BLaER1 (cell line): ENCODE measurements around the gene RAD51C.
"Not testable (repeated sequence)": the region's sequence is repeated elsewhere in the genome, so short reads cannot be mapped to it uniquely, and the experiment has no call there.

Source experiments
- H3K27ac ChIP-seq: shearing (Covaris generic); formaldehyde crosslinking; 2 replicates; pipeline ENCODE4 v1.8.1; 2022
- H3K27me3 ChIP-seq: shearing (Covaris generic); formaldehyde crosslinking; 2 replicates; pipeline ENCODE4 v1.8.1; 2022
- H3K36me3 ChIP-seq: shearing (Covaris generic); formaldehyde crosslinking; 2 replicates; pipeline ENCODE4 v1.8.1; 2022
- H3K4me1 ChIP-seq: shearing (Covaris generic); formaldehyde crosslinking; 2 replicates; pipeline ENCODE4 v1.8.1; 2022
- H3K4me2 ChIP-seq: shearing (Covaris generic); formaldehyde crosslinking; 2 replicates; pipeline ENCODE4 v1.8.1; 2022
- H3K4me3 ChIP-seq: shearing (Covaris generic); formaldehyde crosslinking; 2 replicates; pipeline ENCODE4 v1.8.1; 2022
- H3K9ac ChIP-seq: shearing (Covaris generic); formaldehyde crosslinking; 2 replicates; pipeline ENCODE4 v1.8.1; 2022
- H3K9me3 ChIP-seq: shearing (Covaris generic); formaldehyde crosslinking; 2 replicates; pipeline ENCODE4 v1.8.1; 2022
- H4K20me1 ChIP-seq: shearing (Covaris generic); formaldehyde crosslinking; 2 replicates; pipeline ENCODE4 v1.8.1; 2022
- Cebpa-rat ChIP-seq: shearing (Covaris generic); IDR thresholded peaks from 2 replicates; pipeline ENCODE4 v1.8.1; 2022

RAD51C gene

DNA sequence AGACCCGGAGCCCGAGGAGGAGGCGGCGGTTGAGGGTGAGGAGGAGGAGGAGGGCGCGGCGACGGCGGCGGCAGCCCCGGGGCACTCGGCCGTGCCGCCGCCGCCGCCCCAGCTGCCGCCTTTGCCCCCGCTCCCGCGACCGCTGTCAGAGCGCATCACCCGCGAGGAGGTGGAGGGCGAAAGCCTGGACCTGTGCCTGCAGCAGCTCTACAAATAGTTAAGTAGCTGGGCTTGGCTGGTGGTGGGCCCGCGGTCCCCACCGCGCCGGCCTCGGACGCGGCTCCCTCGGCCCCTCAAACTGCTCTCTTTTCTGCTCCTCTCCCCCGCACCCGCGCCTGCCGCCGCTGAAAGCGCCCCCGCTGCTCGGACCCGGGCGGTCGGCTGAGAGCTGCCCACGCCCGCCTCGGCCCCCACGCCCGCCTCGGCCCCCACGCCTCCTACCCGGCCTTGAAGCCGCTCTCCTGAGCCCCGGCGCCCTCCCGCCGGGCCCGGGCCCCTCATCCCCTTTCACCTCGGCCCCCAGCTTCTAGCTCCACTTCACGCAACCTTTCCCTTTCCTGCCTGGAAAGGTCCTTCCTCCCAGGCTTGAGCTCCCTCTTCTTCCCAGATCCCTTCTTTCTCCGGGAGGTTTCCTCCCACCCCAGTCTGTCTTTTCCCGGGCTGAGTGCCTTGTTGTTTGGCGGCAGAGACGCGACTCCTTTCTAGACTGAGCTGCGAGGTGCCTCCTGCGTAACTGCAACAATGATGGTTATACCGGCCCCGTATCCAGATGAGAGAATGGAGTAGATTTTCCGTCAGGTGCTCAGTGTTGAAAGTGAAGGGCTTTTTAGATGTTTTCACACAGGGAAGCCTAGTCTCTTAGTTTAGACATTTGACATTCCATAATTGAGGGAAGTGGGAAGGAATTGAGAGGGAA lies 64.1 kb downstream of the RAD51C start:
- H4K20me1 ChIP-seq: peaks cover 19% of the 10 kb centered on the region
- TF ChIP-seq Cebpa-rat: no peak

DNA sequence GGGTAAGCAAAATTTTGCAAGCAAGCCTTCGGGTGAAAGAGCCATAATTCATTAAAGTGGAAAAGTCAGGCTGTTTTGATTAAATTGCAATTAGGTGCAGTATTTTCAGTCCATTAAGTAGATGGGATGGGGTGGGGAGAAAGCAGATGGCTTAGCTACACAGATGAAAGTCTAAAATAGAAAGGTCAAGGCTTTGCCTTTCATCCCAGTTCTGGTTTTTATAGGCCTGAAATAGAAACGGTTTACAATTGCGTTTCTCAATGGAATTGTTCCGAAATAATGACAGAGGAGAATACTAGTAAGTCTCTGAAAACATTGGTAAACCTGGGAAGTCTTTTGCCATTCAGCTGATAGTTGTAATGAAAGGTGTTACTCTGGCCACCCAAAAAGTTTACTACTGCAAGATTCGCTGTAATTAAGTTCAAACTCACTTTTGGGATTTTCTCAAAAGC lies 64.8 kb downstream of the RAD51C start:
- H3K4me2 ChIP-seq: peak overlapping the region; percentile 90
- no peak for TF ChIP-seq Cebpa-rat
- H4K20me1 ChIP-seq: peaks cover 19% of the 10 kb centered on the region
- no peaks in the 10 kb centered on the region for H3K36me3 ChIP-seq
- H3K4me1 ChIP-seq: peaks cover 16% of the 10 kb centered on the region
- peak overlapping the region; percentile 87 for H3K4me3 ChIP-seq
- peaks cover 21% of the 10 kb centered on the region; the same call in 1 of the 2 replicates for H3K27me3 ChIP-seq
- peak overlapping the region; percentile 76 for H3K9ac ChIP-seq
- H3K9me3 ChIP-seq: no peaks in the 10 kb centered on the region
- H3K27ac ChIP-seq: no peak overlapping the region

More for the DNA sequence above, 64.1 kb downstream of the RAD51C start:
- peak overlapping the region; percentile 55 for H3K27ac ChIP-seq
- no peaks in the 10 kb centered on the region for H3K9me3 ChIP-seq
- H3K36me3 ChIP-seq: no peaks in the 10 kb centered on the region
- H3K4me2 ChIP-seq: peak overlapping the region; percentile 90
- H3K27me3 ChIP-seq: peaks cover 21% of the 10 kb centered on the region; the same call in 1 of the 2 replicates
- H3K9ac ChIP-seq: peak overlapping the region; percentile 76
- peak overlapping the region; percentile 87 for H3K4me3 ChIP-seq
- peaks cover 16% of the 10 kb centered on the region for H3K4me1 ChIP-seq

DNA sequence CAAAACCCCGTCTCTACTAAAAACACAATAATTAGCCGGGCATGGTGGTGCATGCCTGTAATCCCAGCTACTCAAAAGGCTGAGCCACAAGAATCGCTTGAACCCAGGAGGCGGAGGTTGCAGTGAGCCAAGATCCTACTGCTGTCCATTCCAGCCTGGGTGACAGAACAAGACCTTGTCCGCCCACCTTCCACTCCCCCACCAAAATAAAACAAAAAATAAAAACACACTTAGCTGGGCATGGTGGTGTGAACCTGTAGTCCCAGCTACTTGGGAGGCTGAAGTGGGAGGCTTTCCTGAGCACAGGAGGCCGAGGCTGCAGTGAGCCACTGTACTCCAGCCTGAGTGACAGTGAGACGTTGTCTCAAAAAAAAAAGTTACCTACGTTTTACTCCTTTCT lies 66.5 kb downstream of the RAD51C start:
- Histone ChIP-seq H3K4me2 (no peak overlapping the region), H3K9ac (no peak overlapping the region), H3K4me1 (peaks cover 16% of the 10 kb centered on the region), H4K20me1 (peaks cover 19% of the 10 kb centered on the region), H3K36me3 (no peaks in the 10 kb centered on the region), H3K27me3 (peaks cover 21% of the 10 kb centered on the region; the same call in 1 of the 2 replicates), H3K27ac (no peak overlapping the region), H3K9me3 (no peaks in the 10 kb centered on the region), H3K4me3 (no peak overlapping the region)
- no peak for TF ChIP-seq Cebpa-rat

DNA sequence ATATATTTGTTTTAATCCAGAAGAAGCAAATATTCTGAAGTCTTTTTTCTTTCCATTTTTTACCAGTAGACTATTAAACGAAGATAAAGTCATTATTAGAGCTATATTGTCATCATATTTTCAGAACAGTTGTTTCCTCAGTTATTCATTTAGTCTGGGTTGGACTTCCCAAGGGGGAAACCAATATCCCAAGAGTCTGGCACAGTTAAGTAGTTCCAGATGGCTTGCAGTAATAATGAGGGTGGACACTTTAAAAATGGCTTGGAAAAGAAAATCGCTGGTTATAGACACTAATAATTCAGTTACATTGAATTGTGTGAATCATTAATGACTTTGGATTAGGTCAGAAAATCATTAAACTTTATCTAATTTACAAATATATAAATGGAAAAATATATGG lies 67.1 kb downstream of the RAD51C start:
- no peak overlapping the region for H3K9ac ChIP-seq
- H3K4me1 ChIP-seq: peaks cover 19% of the 10 kb centered on the region
- H3K36me3 ChIP-seq: no peaks in the 10 kb centered on the region
- peaks cover 21% of the 10 kb centered on the region; the same call in 1 of the 2 replicates for H3K27me3 ChIP-seq
- no peak overlapping the region for H3K27ac ChIP-seq
- TF ChIP-seq Cebpa-rat: no peak
- no peaks in the 10 kb centered on the region for H3K9me3 ChIP-seq
- H3K4me3 ChIP-seq: no peak overlapping the region
- H4K20me1 ChIP-seq: peaks cover 19% of the 10 kb centered on the region
- no peak overlapping the region for H3K4me2 ChIP-seq

DNA sequence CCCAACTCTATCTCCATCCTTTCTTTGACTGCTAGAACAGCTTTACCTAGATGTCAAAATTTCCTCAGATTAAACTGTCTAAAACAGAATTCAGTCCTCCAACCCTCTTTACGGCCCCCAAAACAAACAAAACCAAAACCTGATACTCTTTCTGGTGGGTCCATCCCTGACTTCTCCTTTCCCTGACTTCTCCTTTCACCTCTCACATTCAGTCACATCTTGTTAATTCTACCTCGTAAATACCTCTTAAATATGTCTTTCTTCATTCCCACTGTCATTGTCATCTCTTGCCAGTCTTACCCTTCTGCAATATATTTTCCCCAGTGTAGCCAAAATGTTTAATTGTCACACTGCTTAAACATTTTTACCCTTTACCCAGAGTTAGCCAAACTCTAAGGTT lies 67.8 kb downstream of the RAD51C start:
- Histone ChIP-seq H3K9ac (no peak overlapping the region), H3K4me1 (peaks cover 22% of the 10 kb centered on the region), H3K36me3 (no peaks in the 10 kb centered on the region), H3K9me3 (no peaks in the 10 kb centered on the region), H3K27me3 (peaks cover 21% of the 10 kb centered on the region; the same call in 1 of the 2 replicates), H3K4me3 (no peak overlapping the region), H4K20me1 (peaks cover 19% of the 10 kb centered on the region), H3K4me2 (no peak overlapping the region), H3K27ac (no peak overlapping the region)
- TF ChIP-seq Cebpa-rat: no peak

DNA sequence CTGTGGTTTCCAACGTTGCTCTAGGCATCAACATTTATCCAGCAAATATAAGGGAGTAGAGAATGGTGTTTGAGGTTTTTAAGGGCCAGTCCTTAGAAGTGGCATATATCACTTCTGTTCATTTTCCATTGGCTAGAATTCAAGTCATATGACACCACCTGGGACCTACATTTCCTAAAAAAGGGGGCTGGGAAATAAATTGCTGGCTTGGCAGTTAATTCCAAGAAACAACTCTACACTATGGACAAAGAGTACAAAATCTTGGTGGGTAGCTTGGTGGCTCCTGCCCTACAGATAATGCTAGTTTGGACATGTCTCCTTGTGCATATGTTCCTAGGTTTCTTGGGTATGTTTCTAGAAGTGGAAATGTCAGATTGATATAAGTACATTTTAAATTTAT lies 70.9 kb downstream of the RAD51C start:
- no peak overlapping the region for H3K9ac ChIP-seq
- no peak overlapping the region for H3K4me3 ChIP-seq
- no peak for TF ChIP-seq Cebpa-rat
- H4K20me1 ChIP-seq: no peaks in the 10 kb centered on the region
- H3K36me3 ChIP-seq: no peaks in the 10 kb centered on the region
- H3K27ac ChIP-seq: no peak overlapping the region
- H3K4me1 ChIP-seq: peaks cover 7% of the 10 kb centered on the region; the same call in 1 of the 2 replicates
- H3K27me3 ChIP-seq: 0 out of 2 replicates have a peak, but pooled peaks cover under 1% of the 10 kb centered on the region
- H3K9me3 ChIP-seq: no peaks in the 10 kb centered on the region
- no peak overlapping the region for H3K4me2 ChIP-seq

DNA sequence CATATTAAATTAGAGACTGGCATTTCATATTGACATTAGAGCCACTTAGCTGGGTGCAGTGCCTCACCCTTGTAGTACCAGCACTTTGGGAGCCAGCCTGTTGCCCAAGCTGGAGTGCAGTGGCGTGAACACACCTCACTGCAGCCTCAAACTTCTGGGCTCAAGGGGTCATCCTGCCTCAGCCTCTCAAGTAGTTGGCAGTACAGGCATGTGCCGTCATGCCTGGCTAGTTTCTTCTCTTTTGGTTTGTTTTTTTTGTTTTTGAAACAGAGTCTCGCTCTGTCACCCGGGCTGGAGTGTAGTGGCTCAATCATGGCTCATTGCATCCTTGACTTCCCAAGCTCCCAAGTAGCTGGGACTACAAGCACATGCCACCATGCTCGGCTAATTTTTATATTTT lies 72.0 kb downstream of the RAD51C start:
- H3K4me3 ChIP-seq: no peak overlapping the region
- H3K4me2 ChIP-seq: peak overlapping the region; percentile 42
- no peak for TF ChIP-seq Cebpa-rat

GRCh38 chr17:58778482-58778881 lies 86.1 kb downstream of the RAD51C start:
- not testable (repeated sequence) for H3K4me2 ChIP-seq, H3K27ac ChIP-seq, H3K9ac ChIP-seq, H4K20me1 ChIP-seq, H3K4me1 ChIP-seq, H3K36me3 ChIP-seq, H3K27me3 ChIP-seq, H3K9me3 ChIP-seq, H3K4me3 ChIP-seq

More for the DNA sequence above, 72.0 kb downstream of the RAD51C start:
- H4K20me1 ChIP-seq: no peaks in the 10 kb centered on the region
- H3K9me3 ChIP-seq: no peaks in the 10 kb centered on the region
- no peak overlapping the region for H3K9ac ChIP-seq
- H3K36me3 ChIP-seq: no peaks in the 10 kb centered on the region
- H3K27me3 ChIP-seq: no peaks in the 10 kb centered on the region
- H3K27ac ChIP-seq: no peak overlapping the region
- H3K4me1 ChIP-seq: peaks cover 7% of the 10 kb centered on the region; the same call in 1 of the 2 replicates

- Histone ChIP-seq H3K4me3 (no peak overlapping the region), H3K4me1 (no peaks in the 10 kb centered on the region), H3K36me3 (no peaks in the 10 kb centered on the region), H3K9ac (no peak overlapping the region), H3K9me3 (no peaks in the 10 kb centered on the region), H3K27ac (no peak overlapping the region), H3K4me2 (no peak overlapping the region), H3K27me3 (no peaks in the 10 kb centered on the region), H4K20me1 (no peaks in the 10 kb centered on the region)
- TF ChIP-seq Cebpa-rat: no peak
Measured at GRCh38 chr17:58779446-58779845, 87.0 kb downstream of the RAD51C start.

- Histone ChIP-seq H3K9ac (no peak overlapping the region), H3K4me1 (no peaks in the 10 kb centered on the region)
Measured at GRCh38 chr17:58783380-58783779, 91.0 kb downstream of the RAD51C start.

More at GRCh38 chr17:58783380-58783779, 91.0 kb downstream of the RAD51C start:
- no peak for TF ChIP-seq Cebpa-rat
- H3K9me3 ChIP-seq: no peaks in the 10 kb centered on the region
- no peaks in the 10 kb centered on the region for H4K20me1 ChIP-seq
- H3K27ac ChIP-seq: no peak overlapping the region
- H3K36me3 ChIP-seq: no peaks in the 10 kb centered on the region
- no peaks in the 10 kb centered on the region for H3K27me3 ChIP-seq
- H3K4me2 ChIP-seq: no peak overlapping the region
- no peak overlapping the region for H3K4me3 ChIP-seq
